Endothelial cell (in vitro differentiated cells): ENCODE data around the gene FOXP4. TPM values are rescaled to one million over a fixed set of nuclear protein-coding genes. Genes with fewer than 3 reads are reported as not detected.

Experiments
- DNase-seq: peaks from one replicate; pipeline ENCODE4 v3.0.0; 2021; ENCODE audit warnings: low spot score
- H3K27ac Mint-ChIP-seq: one replicate; pipeline ENCODE4 v1.8.0; 2021; ENCODE audit warnings: mixed read lengths, inconsistent platforms; ENCODE audit not compliant: unreplicated experiment
- H3K27me3 Mint-ChIP-seq: one replicate; pipeline ENCODE4 v1.8.0; 2021; ENCODE audit warnings: mild to moderate bottlenecking, moderate library complexity, mixed read lengths, inconsistent platforms; ENCODE audit not compliant: unreplicated experiment
- H3K36me3 Mint-ChIP-seq: one replicate; pipeline ENCODE4 v1.8.0; 2021; ENCODE audit warnings: mild to moderate bottlenecking, low read depth, mixed read lengths, inconsistent platforms; ENCODE audit not compliant: unreplicated experiment
- H3K4me1 Mint-ChIP-seq: one replicate; pipeline ENCODE4 v1.8.0; 2021; ENCODE audit warnings: mild to moderate bottlenecking, mixed read lengths, inconsistent platforms; ENCODE audit not compliant: unreplicated experiment
- H3K4me3 Mint-ChIP-seq: one replicate; pipeline ENCODE4 v1.8.0; 2021; ENCODE audit warnings: mild to moderate bottlenecking, mixed read lengths, inconsistent platforms; ENCODE audit not compliant: unreplicated experiment
- H3K9me3 Mint-ChIP-seq: one replicate; pipeline ENCODE4 v1.8.0; 2021; ENCODE audit warnings: mixed read lengths, inconsistent platforms; ENCODE audit not compliant: unreplicated experiment
- CTCF ChIP-seq: fragments of 200-600 bp; sonication (generic); IDR thresholded peaks from one replicate; pipeline ENCODE4 v1.5.0; 2021; ENCODE audit warnings: antibody characterized with exemption; ENCODE audit not compliant: unreplicated experiment
- total RNA-seq: library from RNA; stranded (reverse); fragmentation: NEBNext Ultra II Directional; extraction: Animal tissue kit (Norgen Biotek cat#: 25700); gene quantifications from one replicate; pipeline ENCODE4 v1.2.1, GENCODE V29; 2021; ENCODE audit not compliant: unreplicated experiment

Gene FOXP4
- total RNA-seq, 1 donor from 2014 or later, result 32.5 TPM

GRCh38 chr6:41644297-41644879 is 98.2 kb downstream of the FOXP4 start:
- no peak for TF ChIP-seq CTCF
- no peak for DNase-seq
- H3K27ac Mint-ChIP-seq, result peak overlapping the region; percentile 75
- H3K4me1 Mint-ChIP-seq, result peaks cover 66% of the 10 kb centered on the region
- peaks cover 60% of the 10 kb centered on the region for H3K36me3 Mint-ChIP-seq
- no peaks in the 10 kb centered on the region for H3K9me3 Mint-ChIP-seq
- H3K27me3 Mint-ChIP-seq, result peaks cover 21% of the 10 kb centered on the region
- H3K4me3 Mint-ChIP-seq, result peak overlapping the region; percentile 19

GRCh38 chr6:41645007-41645618 is 98.9 kb downstream of the FOXP4 start:
- H3K27ac Mint-ChIP-seq, result peak overlapping the region; percentile 80
- H3K9me3 Mint-ChIP-seq, result no peaks in the 10 kb centered on the region
- peak overlapping the region; percentile 72 for H3K4me3 Mint-ChIP-seq
- no peak for TF ChIP-seq CTCF
- peaks cover 18% of the 10 kb centered on the region for H3K27me3 Mint-ChIP-seq
- H3K36me3 Mint-ChIP-seq, result peaks cover 61% of the 10 kb centered on the region
- H3K4me1 Mint-ChIP-seq, result peaks cover 59% of the 10 kb centered on the region
- no peak for DNase-seq

- no peak for DNase-seq
- peaks cover 50% of the 10 kb centered on the region for H3K4me1 Mint-ChIP-seq
- TF ChIP-seq CTCF, result no peak
- H3K36me3 Mint-ChIP-seq, result peaks cover 53% of the 10 kb centered on the region
- H3K9me3 Mint-ChIP-seq, result no peaks in the 10 kb centered on the region
- H3K4me3 Mint-ChIP-seq, result no peak overlapping the region
- no peak overlapping the region for H3K27ac Mint-ChIP-seq
- peaks cover 17% of the 10 kb centered on the region for H3K27me3 Mint-ChIP-seq
Observed at GRCh38 chr6:41646026-41646795, 100.0 kb downstream of the FOXP4 start.

- Mint-ChIP-seq H3K9me3 (no peaks in the 10 kb centered on the region), H3K36me3 (peaks cover 49% of the 10 kb centered on the region), H3K4me3 (no peak overlapping the region), H3K27ac (no peak overlapping the region), H3K4me1 (peaks cover 45% of the 10 kb centered on the region), H3K27me3 (peaks cover 14% of the 10 kb centered on the region)
- TF ChIP-seq CTCF, result no peak
- DNase-seq, result no peak
Observed at GRCh38 chr6:41647061-41647511, 100.9 kb downstream of the FOXP4 start.

GRCh38 chr6:41648070-41648585 is 101.9 kb downstream of the FOXP4 start:
- H3K4me3 Mint-ChIP-seq, result peak overlapping the region; percentile 37
- DNase-seq, result no peak
- H3K27ac Mint-ChIP-seq, result no peak overlapping the region
- H3K9me3 Mint-ChIP-seq, result no peaks in the 10 kb centered on the region
- H3K36me3 Mint-ChIP-seq, result peaks cover 48% of the 10 kb centered on the region
- TF ChIP-seq CTCF, result no peak
- peaks cover 38% of the 10 kb centered on the region for H3K4me1 Mint-ChIP-seq
- H3K27me3 Mint-ChIP-seq, result peaks cover 13% of the 10 kb centered on the region
